ENCODE results near the gene SLC26A5.
A peak's percentile ranks its signal among the peaks of the same experiment; 100 is the strongest.

SLC26A5 gene

DNA sequence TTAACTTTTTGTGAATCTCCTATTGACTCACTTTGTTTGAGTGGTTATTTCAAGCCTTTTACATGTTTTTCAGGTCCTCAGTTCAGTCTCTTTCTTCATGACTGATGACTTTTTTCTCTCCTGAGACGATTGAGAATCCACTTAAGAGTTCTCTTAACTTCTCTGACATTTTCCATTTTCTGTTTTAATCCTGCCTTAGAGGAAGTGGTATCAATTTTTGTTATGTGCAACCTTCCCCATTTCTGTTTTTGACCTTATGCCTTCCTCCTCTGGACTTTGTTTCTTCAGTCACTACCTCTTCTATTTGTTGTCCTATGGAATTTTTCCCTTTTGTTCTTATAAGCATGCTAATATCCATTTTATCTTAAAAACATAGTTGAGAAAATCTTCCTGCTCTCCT, 96.2 kb downstream of the SLC26A5 start:
- H3K4me3 ChIP-seq (ENCODE audit: low read depth, low read length): no peak overlapping the region
- no peak for DNase-seq (ENCODE audit: low read depth)

DNA sequence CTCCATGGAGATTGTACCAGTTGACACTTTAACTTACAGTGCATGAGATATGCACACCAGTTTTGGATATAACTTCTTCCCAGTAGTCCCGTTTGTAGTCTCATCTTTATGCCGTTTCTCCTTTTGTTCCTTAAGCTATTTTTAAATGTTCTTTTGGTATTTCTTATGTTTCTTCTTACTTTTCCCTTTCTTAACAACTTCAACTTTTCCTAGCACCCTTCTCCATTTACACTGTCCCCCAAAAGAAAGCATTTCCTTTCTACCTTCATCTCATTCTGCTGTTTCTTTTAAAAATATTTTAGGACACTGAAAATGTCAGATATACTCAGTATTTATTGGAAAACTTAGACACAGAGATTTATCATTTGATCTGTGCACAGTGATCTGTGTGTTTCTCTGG, 97.0 kb downstream of the SLC26A5 start:
- no peak for DNase-seq (ENCODE audit: low read depth)
- H3K4me3 ChIP-seq (ENCODE audit: low read depth, low read length): peak overlapping the region; percentile 90

DNA sequence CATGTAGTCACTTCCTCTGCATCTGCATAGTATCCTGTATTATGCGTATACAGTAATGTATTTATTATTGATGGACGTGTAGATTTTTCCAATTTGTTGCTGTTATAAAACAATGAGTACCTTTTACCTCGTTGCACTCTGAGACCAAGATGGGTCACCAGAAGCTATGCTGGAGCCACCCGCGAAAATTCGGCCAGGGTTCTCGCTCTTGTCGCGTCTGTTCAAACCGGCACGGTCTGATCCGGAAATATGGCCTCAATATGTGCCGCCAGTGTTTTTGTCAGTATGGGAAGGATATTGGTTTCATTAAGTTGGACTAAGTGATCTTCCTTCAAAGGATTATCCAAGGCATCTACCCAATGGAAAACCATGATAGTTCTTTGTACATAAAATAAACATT, 97.6 kb downstream of the SLC26A5 start:
- peak overlapping the region; percentile 90 for H3K4me3 ChIP-seq (ENCODE audit: low read depth, low read length)
- no peak for DNase-seq (ENCODE audit: low read depth)

GRCh38 chr7:103347507-103348267, 98.3 kb downstream of the SLC26A5 start, which contains the start of gene PSMC2:
TSS of gene PSMC2 (plus strand) at chr7:103347643. CDS start at chr7:103347712, 69 bp downstream.
- peak; percentile 75 for DNase-seq (ENCODE audit: low read depth)
- peak within 1 kb of the TSS; percentile 90 for H3K4me3 ChIP-seq (ENCODE audit: low read depth, low read length)

DNA sequence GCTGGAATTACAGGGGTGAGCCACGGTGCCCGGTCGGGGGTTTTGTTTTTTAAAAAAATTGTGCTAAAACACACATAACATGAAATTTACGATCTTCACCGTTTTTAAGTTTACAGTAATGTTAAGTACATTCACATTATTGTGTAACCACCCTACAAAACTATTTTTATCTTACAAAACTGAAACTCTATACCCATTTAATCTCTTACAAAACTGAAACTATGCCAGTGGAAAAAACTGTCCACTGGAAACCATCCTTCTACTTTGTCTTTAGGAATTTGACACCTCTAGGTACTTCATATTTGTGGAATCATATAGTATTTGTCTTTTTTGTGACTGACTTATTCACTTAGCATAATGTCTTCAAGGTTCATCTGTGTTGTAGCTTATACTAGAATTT, 99.6 kb downstream of the SLC26A5 start:
- no peak overlapping the region for H3K4me3 ChIP-seq (ENCODE audit: low read depth, low read length)
- no peak for DNase-seq (ENCODE audit: low read depth)

- DNase-seq (ENCODE audit: low read depth): peak; percentile 84
- H3K4me3 ChIP-seq (ENCODE audit: low read depth, low read length): peak within 1 kb of the TSS; percentile 95
Observed at GRCh38 chr7:103344453-103345149, 101.4 kb downstream of the SLC26A5 start, which contains the start of gene DNAJC2. TSS of gene DNAJC2 (minus strand) at chr7:103344767. CDS start at chr7:103344622, 145 bp downstream.

GRCh38 chr7:103343758-103344452, 102.1 kb downstream of the SLC26A5 start:
- peak overlapping the region; percentile 95 for H3K4me3 ChIP-seq (ENCODE audit: low read depth, low read length)
- no peak for DNase-seq (ENCODE audit: low read depth)

DNA sequence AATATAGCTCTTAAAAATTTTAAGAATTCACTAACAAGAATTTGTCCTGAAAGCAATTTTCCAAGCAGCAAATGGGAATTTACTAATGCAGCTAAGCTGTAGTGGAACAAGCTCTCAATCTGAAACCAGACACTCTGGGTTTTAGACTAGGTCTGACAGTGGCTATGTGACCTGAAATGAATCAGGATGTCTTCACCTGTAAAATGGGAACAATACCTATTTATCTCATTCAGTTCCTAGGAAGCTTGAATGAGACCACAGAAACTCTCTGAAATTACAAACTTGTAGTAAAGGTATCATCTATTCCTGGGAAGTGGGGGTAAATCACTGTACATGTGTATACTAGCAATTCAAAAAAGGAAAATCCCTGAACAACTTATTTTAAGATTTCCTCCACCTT, 102.7 kb downstream of the SLC26A5 start:
- DNase-seq (ENCODE audit: low read depth): no peak
- H3K4me3 ChIP-seq (ENCODE audit: low read depth, low read length): peak overlapping the region; percentile 95

GRCh38 chr7:103341466-103341865, 104.5 kb downstream of the SLC26A5 start:
- no peak overlapping the region for H3K4me3 ChIP-seq (ENCODE audit: low read depth, low read length)
- DNase-seq (ENCODE audit: low read depth): no peak

DNA sequence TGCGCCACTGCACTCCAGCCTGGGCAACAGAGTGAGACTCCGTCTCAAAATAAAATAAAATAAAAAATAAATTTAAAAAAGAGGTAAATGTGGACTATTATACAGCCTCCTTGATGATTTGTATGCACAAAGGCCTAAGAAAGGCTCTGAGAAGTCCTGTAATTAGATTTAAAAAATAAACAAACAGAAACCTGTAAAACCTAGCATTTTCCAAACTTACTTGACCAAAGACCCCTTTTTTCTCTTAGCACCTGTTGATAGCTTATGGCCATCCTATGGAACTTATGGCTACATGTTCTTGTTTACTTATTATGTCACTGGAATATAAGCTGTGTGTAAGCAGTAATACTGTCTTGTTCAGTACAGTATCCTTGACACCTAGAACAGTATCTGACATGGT, 107.1 kb downstream of the SLC26A5 start:
- DNase-seq (ENCODE audit: low read depth): no peak
- H3K4me3 ChIP-seq (ENCODE audit: low read depth, low read length): no peak overlapping the region

DNA sequence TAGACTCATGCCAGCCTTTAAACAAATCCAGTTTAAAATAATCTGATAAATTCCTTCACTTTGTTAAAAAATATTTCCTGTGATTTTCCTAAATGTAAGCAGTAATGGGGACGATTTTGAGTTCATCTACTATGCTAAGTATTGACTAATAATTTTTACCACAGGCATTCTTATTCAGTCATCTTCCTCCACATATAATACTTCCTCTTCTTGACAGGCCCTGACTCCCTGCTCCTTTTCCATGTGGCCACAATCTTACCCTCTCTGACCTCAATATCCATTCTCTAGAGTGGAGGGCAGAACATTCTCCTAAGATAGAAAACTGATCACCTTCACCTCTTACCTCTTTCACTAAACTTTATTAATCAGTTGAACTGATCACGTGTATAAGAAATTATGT, 109.2 kb downstream of the SLC26A5 start:
- no peak overlapping the region for H3K4me3 ChIP-seq (ENCODE audit: low read depth, low read length)

DNA sequence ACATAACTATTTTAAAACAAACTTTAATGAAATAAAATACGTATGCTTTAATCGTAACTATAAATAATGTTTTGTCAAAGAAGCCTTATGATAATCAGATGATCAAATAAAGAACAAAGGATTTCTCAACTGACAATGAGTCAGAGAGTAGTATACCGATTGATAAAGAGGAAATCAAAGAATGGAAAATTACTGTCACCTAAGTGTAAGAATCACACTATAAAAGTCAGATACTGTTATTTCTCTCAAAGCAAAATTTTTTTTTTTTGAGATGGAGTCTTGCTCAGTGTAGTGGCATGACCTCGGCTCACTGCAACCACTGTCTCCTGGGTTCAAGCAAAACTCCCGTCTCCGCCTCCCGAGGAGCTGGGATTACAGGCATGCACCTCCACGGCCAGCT, 120.3 kb downstream of the SLC26A5 start:
- H3K4me3 ChIP-seq (ENCODE audit: low read depth, low read length): no peak overlapping the region
- no peak for DNase-seq (ENCODE audit: low read depth)

More for the DNA sequence above, 109.2 kb downstream of the SLC26A5 start:
- no peak for DNase-seq (ENCODE audit: low read depth)
